ENCODE results near the gene HTR4.
"Not testable (repeated sequence)": the region's sequence is repeated elsewhere in the genome, so short reads cannot be mapped to it uniquely, and the experiment has no call there.

Gene HTR4, protein sequence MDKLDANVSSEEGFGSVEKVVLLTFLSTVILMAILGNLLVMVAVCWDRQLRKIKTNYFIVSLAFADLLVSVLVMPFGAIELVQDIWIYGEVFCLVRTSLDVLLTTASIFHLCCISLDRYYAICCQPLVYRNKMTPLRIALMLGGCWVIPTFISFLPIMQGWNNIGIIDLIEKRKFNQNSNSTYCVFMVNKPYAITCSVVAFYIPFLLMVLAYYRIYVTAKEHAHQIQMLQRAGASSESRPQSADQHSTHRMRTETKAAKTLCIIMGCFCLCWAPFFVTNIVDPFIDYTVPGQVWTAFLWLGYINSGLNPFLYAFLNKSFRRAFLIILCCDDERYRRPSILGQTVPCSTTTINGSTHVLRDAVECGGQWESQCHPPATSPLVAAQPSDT

GRCh38 chr5:148653836-148654781 is at the start of gene HTR4:
TSS of gene HTR4 (minus strand) at chr5:148654527. CDS start at chr5:148637014, 17,513 bp downstream.
- no peak for DNase-seq

DNA sequence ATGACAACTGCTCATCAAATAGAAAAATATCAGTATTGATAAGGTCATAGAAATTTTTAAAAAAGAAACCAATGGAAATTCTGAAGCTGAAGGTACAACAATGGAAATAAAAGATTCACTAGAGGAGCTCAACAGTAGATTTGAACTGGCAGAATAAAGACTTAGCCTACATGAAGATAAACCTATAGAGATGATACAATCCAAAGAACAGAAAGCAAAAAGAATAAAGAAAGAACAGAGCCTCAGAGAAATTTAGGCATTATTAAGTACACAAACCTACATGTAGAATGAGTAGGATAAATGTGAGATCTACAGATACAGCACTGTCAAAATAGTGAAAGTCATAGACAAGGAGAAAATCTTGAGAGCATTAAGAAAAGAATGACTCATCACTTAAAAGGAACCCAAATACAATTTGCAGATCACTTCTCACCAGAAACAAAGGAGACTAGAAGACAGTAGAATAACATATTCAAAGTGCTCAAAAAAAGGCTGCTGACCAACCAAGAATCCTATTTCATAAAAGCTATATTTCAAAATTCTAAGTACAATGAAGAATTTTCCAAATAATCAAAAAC is 47.8 kb upstream of the HTR4 start:
- DNase-seq, result no peak

GRCh38 chr5:148699028-148699427 is 44.7 kb upstream of the HTR4 start:
- DNase-seq, result no peak

DNA sequence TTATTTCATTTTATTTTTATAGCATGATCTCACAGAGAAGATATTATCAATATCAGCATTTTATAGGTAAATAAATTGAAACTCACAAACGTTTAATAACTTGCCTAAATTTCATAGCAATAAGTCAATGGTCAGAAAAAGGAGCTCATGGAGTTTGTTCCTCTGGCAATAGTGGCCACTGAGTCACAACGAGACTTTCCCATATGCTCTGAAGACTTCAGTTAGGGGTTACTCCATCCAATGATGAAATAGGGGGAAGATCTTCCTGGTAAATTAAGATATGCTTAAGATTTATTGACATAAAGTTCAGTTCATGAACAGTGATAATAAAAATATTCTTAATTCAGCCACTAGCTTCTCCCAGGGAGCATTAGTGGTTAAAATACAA is 43.5 kb upstream of the HTR4 start:
- no peak for DNase-seq

- no peak for DNase-seq
Observed at GRCh38 chr5:148697180-148697808, 43.0 kb upstream of the HTR4 start.

DNA sequence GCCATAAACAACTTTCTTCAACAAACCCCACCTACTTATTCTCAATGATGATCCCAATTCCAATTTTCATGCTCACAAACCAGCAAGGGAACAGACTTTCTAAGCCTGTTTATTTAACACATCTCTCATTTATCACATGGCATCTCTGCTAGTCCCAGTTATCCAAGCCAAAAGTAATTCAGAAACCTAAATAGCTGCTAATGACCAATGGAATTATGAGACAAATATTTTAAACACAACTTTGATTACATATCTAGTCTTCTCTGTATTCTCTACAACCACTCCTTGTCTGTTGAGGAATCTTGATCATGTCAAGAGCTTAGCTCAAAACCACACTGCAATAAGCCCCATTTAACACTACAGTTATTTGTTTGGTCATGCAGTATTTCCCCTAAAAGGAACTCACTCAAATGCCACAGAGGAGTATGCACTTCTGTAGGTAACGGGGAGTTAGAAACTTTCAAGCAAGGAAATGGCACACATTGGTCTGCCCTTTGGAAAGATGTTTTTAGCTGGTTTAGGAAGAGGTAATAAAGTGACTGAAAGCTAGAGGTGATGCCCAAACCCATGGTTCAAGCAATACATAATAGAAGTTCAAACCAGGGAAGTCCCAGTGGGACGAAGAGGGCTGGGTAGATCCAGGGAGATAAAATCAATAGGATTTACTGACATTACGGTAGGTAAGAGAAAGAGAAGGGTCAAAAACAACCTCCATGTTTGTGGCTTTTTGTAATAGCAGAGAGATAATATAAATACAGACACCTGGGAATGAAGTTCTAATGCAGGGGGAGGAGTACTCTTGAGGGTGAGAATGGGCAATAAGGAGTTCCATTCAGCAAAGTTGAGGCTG is 42.1 kb upstream of the HTR4 start:
- DNase-seq, result no peak

GRCh38 chr5:148690945-148691344 is 36.6 kb upstream of the HTR4 start:
- DNase-seq, result no peak

GRCh38 chr5:148688787-148689186 is 34.5 kb upstream of the HTR4 start:
- no peak for DNase-seq

GRCh38 chr5:148687871-148688270 is 33.5 kb upstream of the HTR4 start:
- no peak for DNase-seq

- no peak for DNase-seq
Observed at GRCh38 chr5:148687427-148687826, 33.1 kb upstream of the HTR4 start.

DNA sequence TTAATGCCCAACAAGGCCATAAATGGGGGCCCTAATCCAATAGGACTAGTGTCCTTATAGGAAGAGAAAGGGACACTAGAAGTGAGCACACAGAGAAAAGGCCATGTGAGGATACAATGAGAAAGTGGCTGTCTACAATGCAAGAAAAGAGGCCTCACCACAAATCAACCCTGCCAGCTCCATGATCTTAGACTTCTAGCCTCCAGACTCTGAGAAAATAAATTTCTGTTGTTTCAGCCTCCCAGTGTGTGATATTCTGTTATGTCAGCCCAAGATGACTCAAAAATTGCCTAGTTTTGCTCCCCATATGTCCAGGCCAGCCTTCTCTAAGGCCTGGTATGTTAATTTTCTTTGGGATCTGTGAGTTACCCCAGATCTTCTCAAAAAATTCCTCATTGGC is 32.3 kb upstream of the HTR4 start:
- no peak for DNase-seq

DNA sequence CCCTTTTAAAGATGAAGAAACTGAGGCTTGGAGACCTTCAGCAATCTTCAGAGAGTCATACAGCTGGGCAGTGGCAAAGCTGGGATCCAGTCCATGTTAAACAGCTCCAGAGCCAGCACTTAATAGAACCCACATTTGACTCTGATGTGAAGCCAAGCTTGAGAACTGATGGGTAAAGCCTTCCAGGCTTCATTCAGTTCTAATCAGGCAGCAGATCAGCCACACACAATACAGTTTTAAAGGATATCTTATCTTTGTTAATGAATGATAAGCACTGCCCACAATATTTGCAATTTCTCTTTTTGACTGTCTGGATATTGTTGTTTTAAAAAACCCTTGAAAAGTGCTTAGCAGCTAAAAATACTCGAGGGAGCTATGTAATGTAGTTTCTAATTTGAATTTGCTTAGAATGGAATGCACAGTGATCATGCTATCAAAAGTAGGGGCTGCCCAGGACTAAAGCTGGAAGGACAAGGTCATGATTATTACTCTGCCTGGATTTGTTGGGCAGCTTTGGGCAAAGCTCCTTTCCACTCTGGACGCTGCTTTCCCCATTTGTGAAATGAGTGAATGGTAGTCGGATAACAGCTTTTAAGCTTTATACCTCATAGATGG is 31.3 kb upstream of the HTR4 start:
- no peak for DNase-seq

- DNase-seq, result no peak
Observed at GRCh38 chr5:148684528-148684927, 30.2 kb upstream of the HTR4 start.

DNA sequence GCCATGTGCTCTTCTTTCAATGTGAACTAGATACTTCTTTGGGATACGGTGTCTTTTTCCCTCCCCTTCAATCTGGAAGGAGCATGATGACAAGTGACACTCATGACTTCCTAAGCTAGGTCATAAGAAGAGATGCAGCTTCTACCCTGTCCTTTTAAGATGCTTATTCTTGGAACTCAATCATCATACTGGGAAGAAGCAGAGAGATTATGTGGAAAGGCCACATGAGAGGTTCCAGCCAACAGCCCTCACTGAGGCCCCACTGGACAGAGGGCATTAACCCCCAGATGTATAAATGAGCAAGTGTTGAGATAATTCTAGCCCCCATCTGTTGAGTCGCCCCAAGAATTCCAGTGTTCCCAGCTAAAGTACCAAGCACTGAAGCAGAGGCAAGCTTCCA is 29.3 kb upstream of the HTR4 start:
- no peak for DNase-seq

DNA sequence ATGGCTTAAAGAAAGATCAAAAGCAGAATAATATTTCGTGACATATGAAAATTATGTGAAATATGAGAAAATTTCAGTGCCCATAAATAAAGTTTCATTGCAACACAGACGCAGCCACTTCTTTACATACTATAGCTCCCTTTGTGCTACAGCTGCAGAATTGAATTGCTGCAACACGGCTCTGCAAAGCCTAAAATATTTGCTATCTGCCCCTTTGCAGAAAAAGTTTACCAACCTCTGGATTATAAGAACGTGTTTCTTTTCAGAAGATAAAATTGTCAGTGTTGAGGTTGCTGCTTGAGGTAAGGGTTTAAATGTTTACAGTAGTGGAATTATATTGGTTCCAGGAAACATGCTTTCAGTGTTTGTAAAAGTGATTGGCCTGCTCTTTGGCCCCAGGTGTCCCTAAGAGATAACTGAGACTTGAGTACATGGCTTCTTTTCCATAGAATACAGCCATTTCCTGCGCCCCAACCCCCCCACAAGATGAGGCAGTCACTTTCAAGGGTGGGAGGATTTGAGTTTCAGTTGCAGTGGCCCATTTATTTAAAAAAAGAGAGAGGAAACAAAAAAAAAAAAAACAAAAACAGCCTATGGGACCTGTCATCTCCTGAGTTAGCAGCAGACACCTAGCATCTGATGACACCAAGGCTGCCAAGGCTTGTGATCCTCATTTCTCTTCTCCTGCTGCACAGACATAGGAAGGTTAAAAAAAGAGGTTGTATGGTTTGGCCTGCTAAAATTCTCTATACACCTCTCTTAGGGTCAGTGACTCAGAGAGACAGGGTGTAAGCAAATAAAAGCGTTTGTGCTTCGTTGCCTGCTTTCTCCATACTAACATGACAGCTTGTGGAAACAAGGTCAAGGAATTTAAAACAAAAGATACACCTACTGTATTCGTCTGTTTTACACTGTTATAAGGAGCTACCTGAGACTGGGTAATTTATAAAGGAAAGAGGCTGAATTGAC is 28.0 kb upstream of the HTR4 start:
- DNase-seq, result no peak

- no peak for DNase-seq
Observed at GRCh38 chr5:148681157-148682057, 27.1 kb upstream of the HTR4 start.

GRCh38 chr5:148673704-148674103 is 19.4 kb upstream of the HTR4 start:
- not testable (repeated sequence) for DNase-seq

GRCh38 chr5:148666353-148666752 is 12.0 kb upstream of the HTR4 start:
- no peak for DNase-seq

DNA sequence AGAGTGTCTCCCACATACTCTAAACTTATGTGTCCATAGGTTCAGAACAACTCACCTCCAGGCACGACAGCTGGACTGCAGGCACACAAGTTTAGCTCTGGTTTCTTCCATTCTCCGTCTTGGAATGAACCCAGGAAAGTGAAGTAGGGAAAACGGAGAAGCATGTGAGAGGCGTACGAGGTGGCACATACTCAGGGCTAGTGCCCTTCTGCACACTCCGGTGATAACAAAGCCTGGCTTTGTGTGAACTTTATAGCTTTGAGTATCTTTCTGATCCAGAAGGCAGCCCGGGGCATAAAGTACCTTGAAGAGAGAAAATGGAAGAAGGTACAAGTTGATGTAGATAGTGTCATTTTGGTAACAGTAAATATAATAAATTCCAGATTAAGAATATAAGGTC is 11.1 kb upstream of the HTR4 start:
- DNase-seq, result no peak
